ENCODE data around the gene DIP2B.

The DIP2B gene

DNA sequence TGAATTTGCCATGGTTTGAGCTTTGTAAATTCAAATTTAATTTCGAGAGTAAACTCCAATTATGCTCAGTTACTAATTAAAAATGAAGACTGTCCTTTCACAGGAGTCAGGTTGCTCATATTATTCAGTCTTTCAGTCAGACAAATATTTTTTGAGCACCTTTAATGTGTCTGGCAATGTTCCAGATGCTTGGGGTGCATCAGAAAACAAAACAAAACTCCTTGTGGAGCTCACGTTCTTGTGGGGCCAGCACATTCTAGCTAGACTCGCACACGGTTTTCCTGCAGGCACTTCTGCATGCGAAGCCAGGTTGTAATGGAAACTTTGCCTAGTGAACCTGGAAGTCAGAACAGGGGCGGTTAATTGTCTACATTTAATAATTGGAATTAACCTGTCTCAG is 195.2 kb downstream of the DIP2B start:
- DNase-seq (ENCODE audit: extremely low spot score, insufficient read length, low read depth) (no peak), FAIRE-seq (no peak)

DNA sequence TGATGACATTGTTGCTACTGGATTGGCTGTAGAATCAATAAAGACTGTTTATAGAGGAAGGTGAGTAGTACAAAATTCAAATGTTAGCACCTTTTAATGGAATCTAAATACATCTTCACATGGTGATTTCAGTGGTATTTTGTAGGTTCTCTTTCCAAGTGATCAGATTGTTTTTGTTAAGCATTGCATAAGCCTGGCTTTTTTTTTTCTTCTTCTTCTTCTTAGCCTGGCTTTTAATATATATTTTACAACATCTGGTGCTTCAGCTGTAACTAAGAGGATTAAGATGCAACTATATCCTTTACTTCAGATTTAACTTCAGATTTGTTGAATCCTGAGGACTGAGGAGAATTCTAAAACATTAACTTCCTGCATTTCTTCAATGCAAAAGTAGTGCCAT is 201.8 kb downstream of the DIP2B start:
- DNase-seq (ENCODE audit: extremely low spot score, insufficient read length, low read depth) (no peak), FAIRE-seq (no peak)

DNA sequence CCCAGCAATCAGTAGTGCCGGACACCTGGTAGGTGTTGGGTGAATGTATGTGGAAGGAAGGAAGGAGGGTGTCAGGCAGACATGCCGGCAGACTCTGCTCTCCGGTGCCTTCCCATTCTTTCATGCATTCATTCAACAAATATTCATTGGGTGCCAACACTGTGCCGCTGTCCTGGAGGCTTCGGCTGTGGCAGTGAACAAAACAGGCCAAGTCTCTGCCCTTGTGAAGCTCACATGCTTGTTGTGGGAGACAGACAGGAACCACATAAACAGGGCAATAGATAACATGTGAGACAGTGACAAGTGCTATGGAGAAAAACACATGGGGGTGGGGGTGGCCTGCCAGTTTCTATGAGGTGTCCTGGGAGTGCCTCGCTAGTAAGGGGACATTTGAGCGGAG is 202.6 kb downstream of the DIP2B start:
- no peak for DNase-seq (ENCODE audit: extremely low spot score, insufficient read length, low read depth)
- FAIRE-seq = no peak

DNA sequence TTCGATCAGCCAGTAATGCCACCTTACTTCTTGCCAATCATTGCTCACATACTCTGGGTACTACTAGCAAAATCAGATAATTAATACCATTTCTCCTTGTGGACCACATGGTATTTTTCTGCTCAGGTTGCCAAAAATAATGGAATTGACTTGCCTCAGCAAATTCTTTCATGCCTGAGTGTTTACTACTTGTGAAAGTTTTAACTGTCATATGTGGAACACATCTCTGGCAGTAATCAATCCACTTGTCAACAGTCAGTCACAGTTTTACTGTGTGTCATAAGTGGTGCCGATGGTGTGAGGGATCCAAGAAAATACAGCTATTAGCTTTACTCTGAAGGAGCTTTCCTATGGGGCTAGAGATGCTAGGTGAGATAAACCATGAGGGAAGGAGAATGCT is 203.8 kb downstream of the DIP2B start:
- FAIRE-seq = no peak
- no peak for DNase-seq (ENCODE audit: extremely low spot score, insufficient read length, low read depth)

DNA sequence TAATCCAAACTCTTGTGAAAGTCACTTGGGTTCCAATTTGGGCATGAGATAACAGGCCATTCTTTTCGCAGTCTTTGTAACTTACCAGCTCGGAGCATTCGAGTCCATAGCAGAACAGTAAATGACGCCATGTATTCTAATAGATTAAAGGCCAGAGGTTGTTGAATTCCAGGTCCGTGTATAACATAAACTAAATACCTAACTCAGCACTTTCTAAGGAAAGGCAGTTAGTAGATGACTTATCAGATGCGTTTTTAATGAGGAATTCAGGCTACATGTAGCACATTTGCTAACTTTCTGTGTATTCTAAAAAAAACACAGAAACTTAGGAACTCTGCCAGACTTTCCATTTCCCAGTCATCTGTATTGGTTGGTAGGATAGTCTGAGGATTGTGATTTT is 206.3 kb downstream of the DIP2B start:
- no peak for DNase-seq (ENCODE audit: extremely low spot score, insufficient read length, low read depth)
- FAIRE-seq = no peak

DNA sequence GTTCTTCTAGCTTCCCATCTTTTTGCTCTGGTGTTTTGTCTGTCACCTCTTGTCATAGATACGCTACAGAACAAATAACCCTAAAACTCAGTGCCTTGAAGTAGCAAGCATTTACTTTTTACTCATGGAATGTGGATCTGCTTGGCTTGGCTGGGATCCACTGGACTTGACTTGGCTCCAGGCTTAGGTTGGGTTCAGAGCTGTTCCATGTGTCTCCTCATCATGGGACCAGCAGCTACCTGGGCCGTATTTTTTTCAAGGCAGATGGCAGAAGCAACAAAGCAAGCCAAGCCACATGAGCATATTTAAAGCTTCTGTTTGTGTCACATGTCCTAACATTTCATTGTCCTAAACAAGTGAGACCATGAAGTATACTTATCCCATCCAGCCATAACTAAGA is 210.4 kb downstream of the DIP2B start:
- DNase-seq (ENCODE audit: extremely low spot score, insufficient read length, low read depth) (no peak), FAIRE-seq (no peak)

DNA sequence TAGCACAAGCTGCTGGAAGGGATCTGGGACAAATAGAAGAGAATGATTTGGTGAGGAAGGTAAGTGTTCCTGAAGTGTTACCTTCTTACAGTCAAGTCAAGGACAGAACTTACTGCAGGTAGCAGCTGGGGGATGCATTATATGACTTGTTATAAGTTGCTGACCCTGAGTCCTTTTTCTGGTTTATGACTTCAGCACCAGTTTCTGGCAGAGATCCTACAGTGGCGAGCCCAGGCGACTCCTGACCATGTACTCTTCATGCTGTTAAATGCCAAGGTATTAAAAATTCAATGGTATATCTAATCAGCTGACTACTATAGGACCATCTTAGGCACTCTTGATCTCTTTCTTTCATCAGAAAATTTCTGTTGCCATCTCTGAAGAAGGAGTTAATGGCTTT is 214.0 kb downstream of the DIP2B start:
- FAIRE-seq (no peak), DNase-seq (ENCODE audit: extremely low spot score, insufficient read length, low read depth) (no peak)

DNA sequence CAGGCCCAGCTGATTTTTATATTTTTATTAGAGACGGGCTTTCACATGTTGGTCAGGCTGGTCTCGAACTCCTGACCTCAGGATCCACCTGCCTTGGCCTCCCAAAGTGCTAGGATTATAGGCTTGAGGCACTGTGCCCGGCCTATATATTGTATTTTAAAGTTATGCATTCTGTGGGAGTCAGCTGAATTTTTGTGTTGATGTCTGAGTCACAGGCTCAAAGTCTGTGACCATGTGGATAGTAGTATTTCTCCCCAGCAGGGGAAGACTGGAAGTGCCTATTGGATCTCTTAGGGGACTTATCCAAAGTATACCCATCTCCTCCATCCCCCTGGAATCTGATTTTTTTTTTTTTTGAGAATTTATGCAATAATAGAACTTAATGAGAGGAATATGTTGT is 215.3 kb downstream of the DIP2B start:
- FAIRE-seq (no peak), DNase-seq (ENCODE audit: extremely low spot score, insufficient read length, low read depth) (no peak)

DNA sequence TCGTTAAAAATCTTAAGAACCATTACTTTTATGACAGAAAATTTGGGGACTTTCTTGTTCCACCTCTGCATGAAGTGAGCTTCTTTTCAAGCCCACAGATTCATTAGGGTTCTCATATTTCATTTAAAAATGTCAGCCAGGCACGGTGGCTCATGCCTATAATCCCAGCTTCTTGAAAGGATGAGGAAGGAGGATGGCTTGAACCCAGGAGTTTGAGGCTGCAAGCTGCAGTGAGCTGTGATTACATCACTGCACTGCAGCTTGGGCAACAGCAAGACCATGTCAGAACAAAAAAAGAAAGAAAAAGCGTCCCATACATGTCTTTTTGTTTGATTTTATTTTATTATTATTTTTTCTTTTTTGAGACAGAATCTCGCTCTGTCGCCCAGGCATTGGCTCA is 215.7 kb downstream of the DIP2B start:
- DNase-seq (ENCODE audit: extremely low spot score, insufficient read length, low read depth) (no peak), FAIRE-seq (no peak)

DNA sequence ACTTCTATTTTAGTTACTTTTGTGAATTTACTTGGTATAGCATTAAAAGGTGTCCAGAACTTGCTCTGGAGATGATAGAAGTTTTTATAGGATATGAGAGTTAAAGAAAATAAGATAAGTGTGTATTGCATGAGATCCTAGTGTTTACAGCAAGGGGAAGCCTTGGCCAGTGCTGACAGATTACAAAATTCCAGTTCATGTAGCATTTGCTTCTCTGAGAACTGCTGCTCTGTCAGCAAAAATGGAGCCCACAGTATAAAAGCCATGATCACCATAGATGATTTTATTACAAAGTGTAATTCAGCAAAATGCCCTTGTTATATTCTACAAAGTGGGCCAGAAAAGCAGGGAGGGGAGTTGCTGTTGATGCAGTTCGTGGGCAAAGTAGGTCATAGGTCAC is 219.1 kb downstream of the DIP2B start:
- no peak for DNase-seq (ENCODE audit: extremely low spot score, insufficient read length, low read depth)
- FAIRE-seq = no peak

DNA sequence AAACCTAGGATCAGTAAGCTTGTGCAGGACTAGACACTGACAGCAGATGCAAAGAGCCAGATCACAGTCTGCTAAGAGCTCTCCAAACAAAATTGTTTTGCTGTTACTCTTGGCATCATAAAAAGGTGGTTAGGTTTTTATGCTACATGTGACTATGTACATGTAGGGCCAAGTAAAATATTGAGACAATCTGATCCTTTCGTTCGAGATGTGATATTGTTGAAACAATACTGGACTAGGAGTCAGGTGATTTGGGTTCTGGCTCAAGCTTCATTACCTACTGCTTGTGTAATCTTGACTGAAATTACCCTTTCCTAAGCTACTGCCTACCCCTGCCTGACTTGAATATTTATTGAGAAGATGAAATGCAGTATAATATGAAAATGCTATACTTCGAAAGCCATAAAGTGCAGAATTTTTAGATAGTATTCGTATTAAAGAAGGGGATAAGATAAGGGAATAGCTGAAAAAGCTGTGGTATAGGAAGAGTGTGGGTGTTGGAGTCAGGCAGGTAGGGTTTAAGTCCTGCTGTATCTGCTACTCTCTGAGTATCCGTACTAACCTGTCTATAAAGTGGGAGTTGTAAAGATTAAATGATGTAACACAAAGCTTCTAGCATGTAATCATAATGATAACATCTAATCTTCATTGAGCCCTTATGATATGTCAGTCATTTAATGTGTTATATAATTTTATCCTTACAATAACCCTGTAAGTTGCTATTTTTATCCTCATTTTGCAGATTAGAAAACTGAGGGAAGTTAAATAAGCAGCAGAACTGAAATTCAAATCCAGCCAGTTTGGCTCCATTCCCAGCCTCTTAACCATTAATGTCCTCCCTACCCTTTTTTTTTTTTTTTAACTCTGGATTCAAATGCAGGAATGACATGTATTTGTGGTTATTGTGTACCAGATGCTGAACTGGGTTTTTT is 220.5 kb downstream of the DIP2B start:
- DNase-seq (ENCODE audit: extremely low spot score, insufficient read length, low read depth) = no peak
- no peak for FAIRE-seq

DNA sequence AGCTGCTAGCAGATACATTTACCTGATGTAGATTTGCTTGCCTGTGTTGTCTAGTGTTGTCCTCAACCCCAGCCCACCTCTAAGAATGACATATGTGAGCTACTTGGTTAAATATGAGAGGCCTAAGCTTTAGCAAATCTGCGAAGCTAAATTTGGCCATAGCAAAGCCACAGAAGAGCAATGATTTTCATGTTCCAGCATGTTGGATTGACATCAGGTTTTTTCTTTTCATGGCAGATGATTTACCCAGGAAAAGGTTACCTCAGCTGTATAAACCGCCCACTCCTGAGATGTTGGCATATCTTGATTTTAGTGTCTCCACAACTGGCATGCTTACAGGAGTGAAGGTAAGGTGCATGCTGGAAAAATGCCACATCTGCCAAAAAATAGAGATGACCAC is 222.7 kb downstream of the DIP2B start:
- no peak for FAIRE-seq
- no peak for DNase-seq (ENCODE audit: extremely low spot score, insufficient read length, low read depth)

DNA sequence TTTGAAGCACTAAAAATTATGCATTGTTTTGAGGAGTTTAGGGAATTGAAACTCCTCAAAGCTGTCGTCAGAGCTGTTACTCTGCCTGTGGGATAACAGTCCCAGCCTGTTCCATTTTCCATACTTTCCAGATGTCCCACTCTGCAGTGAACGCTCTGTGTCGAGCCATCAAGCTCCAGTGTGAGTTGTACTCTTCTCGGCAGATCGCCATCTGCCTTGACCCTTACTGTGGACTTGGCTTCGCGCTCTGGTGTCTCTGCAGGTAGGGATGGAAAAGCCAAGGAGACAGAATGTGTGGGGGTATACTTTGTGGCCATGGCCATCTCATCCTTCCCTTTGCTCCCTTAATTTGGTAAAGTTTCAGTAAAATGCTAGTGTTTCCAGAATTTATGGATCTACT is 223.6 kb downstream of the DIP2B start:
- no peak for FAIRE-seq
- DNase-seq (ENCODE audit: extremely low spot score, insufficient read length, low read depth) = no peak

DNA sequence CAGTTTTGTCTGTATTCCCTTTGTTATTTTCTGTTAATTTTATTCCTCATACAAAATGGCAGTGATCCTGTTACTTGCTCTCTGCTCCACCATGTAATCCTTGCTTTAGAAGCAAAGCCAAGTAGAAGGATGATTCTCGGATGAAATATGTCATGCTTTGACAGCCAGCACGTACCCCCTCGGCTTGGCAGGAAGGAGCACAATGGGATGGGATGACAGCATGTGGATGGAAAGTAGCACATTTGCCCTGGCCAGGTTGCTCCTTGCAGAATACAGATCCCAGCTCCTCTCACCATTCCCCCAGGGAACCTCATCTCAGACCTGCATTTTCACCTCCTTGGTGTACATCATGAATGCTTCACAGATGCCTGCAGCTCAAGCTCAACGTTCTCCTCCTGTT is 224.1 kb downstream of the DIP2B start:
- DNase-seq (ENCODE audit: extremely low spot score, insufficient read length, low read depth) = no peak
- no peak for FAIRE-seq

DNA sequence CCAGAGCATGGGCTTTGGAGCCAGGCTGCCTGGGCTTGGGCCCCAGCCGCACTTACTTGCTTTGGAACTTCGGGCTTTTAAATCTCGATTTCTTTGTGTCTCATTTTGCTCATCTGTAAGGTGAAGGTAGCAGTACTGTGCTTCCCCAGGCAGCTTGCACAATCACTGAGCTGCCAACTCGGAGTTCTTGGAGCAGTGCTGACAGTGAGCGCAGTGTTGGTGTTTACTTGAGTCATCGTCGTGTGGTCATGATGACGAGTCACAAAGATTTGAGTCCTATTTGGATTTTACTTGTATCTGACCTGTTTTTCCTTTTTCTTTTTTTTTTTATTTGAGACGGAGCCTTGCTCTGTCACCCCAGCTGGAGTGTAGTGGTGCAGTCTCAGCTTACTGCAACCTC is 227.8 kb downstream of the DIP2B start:
- FAIRE-seq (no peak), DNase-seq (ENCODE audit: extremely low spot score, insufficient read length, low read depth) (no peak)

DNA sequence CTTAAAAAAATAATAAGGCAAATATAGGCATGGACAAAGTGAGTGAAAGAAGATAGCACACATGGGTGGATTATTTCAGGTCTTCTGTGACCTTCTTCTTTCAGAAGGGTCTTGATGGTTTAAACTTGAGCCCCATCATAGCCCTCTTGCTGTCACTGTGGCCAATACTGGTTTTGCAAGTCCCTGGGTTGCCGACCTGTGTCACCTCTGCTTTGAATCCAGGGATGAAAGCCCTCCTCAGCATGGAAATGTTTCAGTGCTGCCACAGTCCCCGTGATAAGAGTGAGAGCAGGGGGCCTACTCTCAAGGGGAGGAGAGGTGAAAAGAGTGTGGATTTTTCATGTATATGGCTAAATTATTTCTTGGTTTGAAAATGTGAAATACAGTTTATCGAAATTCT is 228.9 kb downstream of the DIP2B start:
- DNase-seq (ENCODE audit: extremely low spot score, insufficient read length, low read depth) = no peak
- FAIRE-seq = no peak

DNA sequence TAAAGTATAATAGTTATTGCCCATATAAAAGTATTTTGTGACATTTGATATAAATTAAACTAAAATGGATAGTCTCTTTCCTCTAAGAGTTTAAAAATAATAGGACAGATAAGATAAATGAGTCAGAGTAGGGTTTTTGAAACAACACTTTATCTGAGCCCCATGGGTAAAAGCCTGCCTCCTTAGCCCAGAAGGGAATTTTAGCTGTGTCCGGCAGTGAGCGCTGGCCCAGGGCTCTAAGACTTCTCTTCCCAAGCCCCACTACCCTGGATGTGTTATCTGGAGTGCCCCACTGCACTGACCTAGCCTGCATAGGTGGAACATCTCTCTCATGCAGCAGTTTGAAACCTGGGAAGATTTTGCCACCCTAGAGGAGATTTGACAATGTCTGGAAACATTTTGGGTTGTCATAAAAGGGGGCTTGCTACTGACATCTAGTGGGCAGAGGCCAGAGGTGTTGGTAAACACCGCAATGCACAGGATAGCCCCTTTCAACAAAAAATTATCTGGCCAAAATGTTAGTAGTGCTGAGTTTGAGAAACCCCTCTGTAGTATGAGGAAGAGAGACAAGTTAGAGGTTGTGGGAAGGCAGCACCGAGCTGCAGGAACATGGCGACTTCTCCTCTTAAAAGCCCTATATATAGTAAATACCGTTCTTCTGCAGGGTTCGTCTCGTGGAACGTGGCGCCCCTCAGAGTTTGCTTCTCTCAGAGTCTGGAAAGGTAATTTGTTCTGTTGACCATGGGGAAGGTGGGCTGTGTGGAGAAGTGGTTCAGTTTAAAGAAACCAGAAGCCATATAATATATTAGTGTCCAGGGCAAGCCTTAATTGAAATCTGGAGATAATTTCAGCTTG is 229.9 kb downstream of the DIP2B start:
- DNase-seq (ENCODE audit: extremely low spot score, insufficient read length, low read depth) (no peak), FAIRE-seq (no peak)

DNA sequence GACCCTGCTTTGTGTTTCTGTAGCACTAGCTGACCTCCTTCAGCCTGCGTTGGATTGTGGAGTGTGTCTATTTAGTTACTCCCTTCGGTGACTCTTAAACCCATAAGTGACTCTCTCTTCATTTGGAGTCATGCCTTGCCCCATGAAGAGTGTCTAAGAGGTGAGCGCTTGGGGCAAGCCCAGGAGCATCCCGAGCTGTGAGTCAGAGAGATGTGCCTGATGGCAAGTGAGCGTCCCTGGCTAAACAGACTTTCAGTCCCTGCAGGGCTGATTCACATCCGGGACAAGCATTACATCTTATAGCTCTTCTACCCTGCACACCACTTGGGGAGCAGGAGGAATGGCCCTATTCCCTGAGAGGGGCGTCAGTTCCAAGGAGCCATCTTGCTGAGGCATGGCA is 234.8 kb downstream of the DIP2B start:
- DNase-seq (ENCODE audit: extremely low spot score, insufficient read length, low read depth) (no peak), FAIRE-seq (no peak)

DNA sequence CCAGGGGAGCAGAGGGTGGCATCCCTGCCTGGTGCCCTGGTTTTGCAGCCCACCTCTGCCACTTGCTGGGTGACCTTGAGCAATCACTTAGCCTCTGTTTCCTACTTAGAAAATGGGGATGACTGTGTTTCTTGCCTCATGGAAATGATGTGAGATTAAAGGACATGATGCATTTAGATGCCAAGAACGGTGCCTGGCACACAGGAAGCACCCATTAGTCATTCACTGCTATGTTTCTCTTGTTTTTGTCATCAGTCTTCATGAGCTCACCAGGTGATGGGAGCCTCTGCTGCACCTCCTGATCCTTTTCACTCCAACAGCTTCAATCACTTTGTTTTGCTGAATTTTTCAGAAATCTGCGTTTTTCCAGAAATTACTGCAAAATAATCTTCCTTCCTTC is 235.5 kb downstream of the DIP2B start:
- FAIRE-seq (no peak), DNase-seq (ENCODE audit: extremely low spot score, insufficient read length, low read depth) (no peak)

DNA sequence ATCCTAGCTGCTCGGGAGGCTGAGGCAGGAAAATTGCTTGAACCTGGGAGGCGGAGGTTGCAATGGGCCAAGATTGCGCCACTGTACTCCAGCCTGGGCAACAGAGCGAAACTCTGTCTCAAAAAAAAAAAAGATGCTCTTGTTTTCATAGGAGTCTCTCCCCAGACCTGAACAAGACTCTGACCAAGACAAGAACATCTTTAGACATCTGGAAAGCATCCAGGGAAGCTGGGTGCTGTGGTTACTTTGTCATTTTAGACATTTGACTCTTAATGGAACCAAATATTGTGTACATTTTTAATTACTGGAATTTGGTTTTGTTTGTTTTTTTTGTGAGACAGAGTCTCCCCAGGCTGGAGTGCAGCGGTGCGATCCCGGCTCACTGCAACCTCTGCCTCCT is 238.0 kb downstream of the DIP2B start:
- DNase-seq (ENCODE audit: extremely low spot score, insufficient read length, low read depth) (no peak), FAIRE-seq (no peak)

DNA sequence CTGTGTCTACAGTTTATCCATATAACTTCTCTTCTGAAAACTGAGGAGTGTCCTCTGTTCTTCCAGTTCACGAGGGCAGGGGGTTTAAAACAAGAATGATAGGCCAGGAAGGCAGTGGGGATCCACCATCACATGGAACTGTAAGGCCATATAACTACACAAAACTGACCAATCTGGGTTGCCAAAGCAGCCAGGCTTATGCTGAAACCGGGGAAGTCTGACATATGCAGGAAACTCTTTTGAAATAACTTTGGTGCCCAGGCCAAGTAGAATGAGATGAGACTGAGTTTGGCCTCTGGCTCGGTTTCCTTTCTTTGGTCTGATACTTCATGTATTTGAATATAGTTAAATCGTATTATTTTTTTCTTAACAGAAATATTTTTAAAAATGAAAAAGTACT is 241.1 kb downstream of the DIP2B start:
- DNase-seq (ENCODE audit: extremely low spot score, insufficient read length, low read depth) (no peak), FAIRE-seq (no peak)
